Measurements from ENCODE around the gene DERL3.

DERL3 gene

GRCh38 chr22:23877566-23877965 is 38.8 kb upstream of the DERL3 start:
- H3K36me3 ChIP-seq (ENCODE audit: control insufficient read depth in 2 of 2, insufficient read depth in 1 of 2, low read length in 2 of 2) = peaks cover 0 to 19% of the 10 kb centered on the region in 2 experiments; a peak in 1 of 3 replicates
- CTCF ChIA-PET = interaction anchor here (0.7 kb wide), 1 partner anchor 646 kb away, joined by 3 read pairs; no protein-coding TSS in a partner anchor
- POLR2A ChIA-PET = interaction anchor here (0.6 kb wide), 1 partner anchor 322 kb away, joined by 8 read pairs; no protein-coding TSS in a partner anchor
- no peak overlapping the region for H3K27ac ChIP-seq (ENCODE audit: extremely low read depth, low read depth, low read length)
- H3K9me3 ChIP-seq (ENCODE audit: control insufficient read depth, insufficient read depth, low read depth, low read length) = no peaks in the 10 kb centered on the region
- H3K4me3 ChIP-seq (ENCODE audit: low read depth, low read length) = no peak overlapping the region
- H3K4me1 ChIP-seq (ENCODE audit: control insufficient read depth, insufficient read depth, low read length) = no peaks in the 10 kb centered on the region
- TF ChIP-seq ZNF555 (tag by site-specific recombination; conservative IDR thresholded peaks at IDR 0.05) = no peak
- no peak for TF ChIP-seq KLF10 (tag by site-specific recombination; IDR thresholded peaks at IDR 0.05)
- no peak for TF ChIP-seq ZNF473 (tag by site-specific recombination; IDR thresholded peaks at IDR 0.05)
- no peak for TF ChIP-seq ZFP3 (tag by site-specific recombination; IDR thresholded peaks at IDR 0.05; ENCODE audit: low read depth)
- TF ChIP-seq PRDM1 (tag by site-specific recombination; IDR thresholded peaks at IDR 0.05) = no peak
- no peak for TF ChIP-seq ZSCAN4 (tag by site-specific recombination; IDR thresholded peaks at IDR 0.05)

GRCh38 chr22:23875801-23876200 is 37.0 kb upstream of the DERL3 start:
- POLR2A ChIA-PET = no interaction called here
- TF ChIP-seq ZNF140 (tag by site-specific recombination; IDR thresholded peaks at IDR 0.05) (no peak), KLF1 (tag by site-specific recombination; IDR thresholded peaks at IDR 0.05) (no peak), ZBTB8A (tag by site-specific recombination; IDR thresholded peaks at IDR 0.05) (no peak), ZNF366 (tag by site-specific recombination; conservative IDR thresholded peaks at IDR 0.05) (no peak), RBAK (tag by site-specific recombination; IDR thresholded peaks at IDR 0.05) (no peak)
- CTCF ChIA-PET = interaction anchor here (0.7 to 1.4 kb wide), 3 partner anchors 13 to 26 kb away, joined by 3 to 9 read pairs (median 3); no protein-coding TSS in a partner anchor

GRCh38 chr22:23874871-23875270 is 36.1 kb upstream of the DERL3 start:
- no peak overlapping the region for H3K27ac ChIP-seq (ENCODE audit: extremely low read depth, low read depth, low read length)
- no peak overlapping the region for H3K4me3 ChIP-seq (ENCODE audit: low read depth, low read length)
- peak; percentile 85 for TF ChIP-seq ZNF133 (tag by site-specific recombination; IDR thresholded peaks at IDR 0.05)
- TF ChIP-seq ZXDB (tag by site-specific recombination; IDR thresholded peaks at IDR 0.05) = no peak
- ChIA-PET POLR2A (interaction anchor here (0.8 to 3.4 kb wide), 2 partner anchors 19 to 39 kb away, joined by 3 to 13 read pairs; partner anchors contain the start of gene MIF), CTCF (interaction anchor here (0.6 to 4.5 kb wide), 4 partner anchors 12 to 55 kb away, joined by 3 to 26 read pairs (median 3); no protein-coding TSS in a partner anchor)
- peaks cover 0 to 24% of the 10 kb centered on the region in 2 experiments; a peak in 2 of 3 replicates for H3K36me3 ChIP-seq (ENCODE audit: control insufficient read depth in 2 of 2, insufficient read depth in 1 of 2, low read length in 2 of 2)
- no peaks in the 10 kb centered on the region for H3K9me3 ChIP-seq (ENCODE audit: control insufficient read depth, insufficient read depth, low read depth, low read length)
- H3K4me1 ChIP-seq (ENCODE audit: control insufficient read depth, insufficient read depth, low read length) = no peaks in the 10 kb centered on the region

More at GRCh38 chr22:23875801-23876200, 37.0 kb upstream of the DERL3 start:
- H3K27ac ChIP-seq (ENCODE audit: extremely low read depth, low read depth, low read length) = no peak overlapping the region
- H3K36me3 ChIP-seq (ENCODE audit: control insufficient read depth in 2 of 2, insufficient read depth in 1 of 2, low read length in 2 of 2) = peaks cover 0 to 19% of the 10 kb centered on the region in 2 experiments; a peak in 2 of 3 replicates
- H3K9me3 ChIP-seq (ENCODE audit: control insufficient read depth, insufficient read depth, low read depth, low read length) = no peaks in the 10 kb centered on the region
- no peaks in the 10 kb centered on the region for H3K4me1 ChIP-seq (ENCODE audit: control insufficient read depth, insufficient read depth, low read length)
- H3K4me3 ChIP-seq (ENCODE audit: low read depth, low read length) = no peak overlapping the region

- TF ChIP-seq OSR2 (tag by site-specific recombination; IDR thresholded peaks at IDR 0.05) (no peak), TCF7L2 (IDR thresholded peaks at IDR 0.05; ENCODE audit: borderline replicate concordance, low read depth, low read length) (no peak), ZNF624 (tag by site-specific recombination; IDR thresholded peaks at IDR 0.05) (no peak), ZNF23 (tag by site-specific recombination; IDR thresholded peaks at IDR 0.05; ENCODE audit: borderline replicate concordance) (no peak), ZNF677 (tag by site-specific recombination; IDR thresholded peaks at IDR 0.05) (no peak)
- Histone ChIP-seq H3K4me3 (ENCODE audit: low read depth, low read length) (no peak overlapping the region), H3K36me3 (ENCODE audit: control insufficient read depth in 2 of 2, insufficient read depth in 1 of 2, low read length in 2 of 2) (peaks cover 10 to 26% of the 10 kb centered on the region in 2 experiments; a peak in 2 of 3 replicates), H3K9me3 (ENCODE audit: control insufficient read depth, insufficient read depth, low read depth, low read length) (no peaks in the 10 kb centered on the region), H3K4me1 (ENCODE audit: control insufficient read depth, insufficient read depth, low read length) (no peaks in the 10 kb centered on the region), H3K27ac (ENCODE audit: extremely low read depth, low read depth, low read length) (no peak overlapping the region)
- ChIA-PET POLR2A (interaction anchor here (1.0 kb wide), 1 partner anchor 26 kb away, joined by 4 read pairs; the partner anchor contains the start of gene MIF), CTCF (interaction anchor here (2.4 to 3.5 kb wide), 3 partner anchors 12 to 26 kb away, joined by 9 to 11 read pairs (median 10); partner anchors contain the start of genes MIF and SLC2A11)
Observed at GRCh38 chr22:23868580-23868979, 29.8 kb upstream of the DERL3 start.

Data from HEK293 (cell line).